Measurements from ENCODE around the gene PLXNA1. TPM values are rescaled to one million over a fixed set of nuclear protein-coding genes. Genes with fewer than 3 reads are reported as not detected.

The PLXNA1 gene
- total RNA-seq, 1 donor from 2014 or later: 34.7 TPM

GRCh38 chr3:126987596-126987995 is 4.7 kb downstream of the PLXNA1 start:
- Histone ChIP-seq H3K36me3 (no peaks in the 10 kb centered on the region), H3F3A (ENCODE audit: low read depth) (no peaks in the 10 kb centered on the region), H3K4me3 (no peak overlapping the region), H2AFZ (replicated peaks) (no peak overlapping the region), H3K9me3 (ENCODE audit: low read depth) (no peaks in the 10 kb centered on the region), H4K20me1 (ENCODE audit: low read depth) (peaks cover 91% of the 10 kb centered on the region), H3K27ac (no peak overlapping the region), H3K79me2 (ENCODE audit: low read depth) (peaks cover 90% of the 10 kb centered on the region), H3K4me1 (peaks cover 13% of the 10 kb centered on the region), H3K27me3 (no peaks in the 10 kb centered on the region), H3K9ac (no peak overlapping the region), H3K4me2 (no peak overlapping the region)
- TF ChIP-seq EZH2 (IDR thresholded peaks at IDR 0.05): no peak
- no peak for TF ChIP-seq CTCF (IDR thresholded peaks at IDR 0.05)
- TF ChIP-seq EZH2phosphoT487 (IDR thresholded peaks at IDR 0.05): no peak
- Mint-ChIP-seq H3K27me3 (ENCODE audit: insufficient read depth, low read depth) (peaks cover 3% of the 10 kb centered on the region), H3K9me3 (no peaks in the 10 kb centered on the region), H3K36me3 (peaks cover 2% of the 10 kb centered on the region), H3K4me3 (no peak overlapping the region), H3K4me1 (peaks cover 14% of the 10 kb centered on the region), H3K27ac (no peak overlapping the region)
- no peak for DNase-seq (ENCODE audit: low spot score)

GRCh38 chr3:126988451-126989021 is 5.6 kb downstream of the PLXNA1 start:
- Histone ChIP-seq H3K36me3 (no peaks in the 10 kb centered on the region), H3K4me2 (no peak overlapping the region), H3K4me1 (peaks cover 13% of the 10 kb centered on the region), H3K4me3 (no peak overlapping the region), H3K79me2 (ENCODE audit: low read depth) (peaks cover 98% of the 10 kb centered on the region), H3K9me3 (ENCODE audit: low read depth) (no peaks in the 10 kb centered on the region), H3F3A (ENCODE audit: low read depth) (no peaks in the 10 kb centered on the region), H4K20me1 (ENCODE audit: low read depth) (peaks cover 100% of the 10 kb centered on the region), H2AFZ (replicated peaks) (no peak overlapping the region), H3K27me3 (no peaks in the 10 kb centered on the region), H3K27ac (no peak overlapping the region), H3K9ac (no peak overlapping the region)
- Mint-ChIP-seq H3K4me1 (peaks cover 14% of the 10 kb centered on the region), H3K27ac (no peak overlapping the region), H3K4me3 (no peak overlapping the region), H3K9me3 (no peaks in the 10 kb centered on the region), H3K36me3 (peaks cover 2% of the 10 kb centered on the region), H3K27me3 (ENCODE audit: insufficient read depth, low read depth) (peaks cover 3% of the 10 kb centered on the region)
- TF ChIP-seq EZH2phosphoT487 (IDR thresholded peaks at IDR 0.05): no peak
- no peak for TF ChIP-seq EZH2 (IDR thresholded peaks at IDR 0.05)
- TF ChIP-seq CTCF (IDR thresholded peaks at IDR 0.05): no peak
- no peak for DNase-seq (ENCODE audit: low spot score)

GRCh38 chr3:126989316-126990023 is 6.6 kb downstream of the PLXNA1 start:
- Histone ChIP-seq H3K4me2 (no peak overlapping the region), H3K27ac (no peak overlapping the region), H3K27me3 (no peaks in the 10 kb centered on the region), H3K9ac (no peak overlapping the region), H3K9me3 (ENCODE audit: low read depth) (no peaks in the 10 kb centered on the region), H3K4me1 (peaks cover 11% of the 10 kb centered on the region), H4K20me1 (ENCODE audit: low read depth) (peaks cover 100% of the 10 kb centered on the region), H2AFZ (replicated peaks) (no peak overlapping the region), H3F3A (ENCODE audit: low read depth) (no peaks in the 10 kb centered on the region), H3K36me3 (no peaks in the 10 kb centered on the region), H3K79me2 (ENCODE audit: low read depth) (peaks cover 98% of the 10 kb centered on the region), H3K4me3 (no peak overlapping the region)
- H3K4me1 Mint-ChIP-seq: peaks cover 14% of the 10 kb centered on the region
- peak overlapping the region; percentile 15 for H3K4me3 Mint-ChIP-seq
- TF ChIP-seq EZH2phosphoT487 (IDR thresholded peaks at IDR 0.05): no peak
- H3K36me3 Mint-ChIP-seq: peaks cover 6% of the 10 kb centered on the region
- no peak overlapping the region for H3K27ac Mint-ChIP-seq
- H3K9me3 Mint-ChIP-seq: no peaks in the 10 kb centered on the region
- no peak for DNase-seq (ENCODE audit: low spot score)
- peaks cover 3% of the 10 kb centered on the region for H3K27me3 Mint-ChIP-seq (ENCODE audit: insufficient read depth, low read depth)

Measured in neural progenitor cell (in vitro differentiated cells).